ENCODE measurements around the gene RNF169.

- no peak for TF ChIP-seq CTCF (IDR thresholded peaks at IDR 0.05)
- TF ChIP-seq POLR2A (IDR thresholded peaks at IDR 0.05), result no peak
- no peak for TF ChIP-seq EP300 (IDR thresholded peaks at IDR 0.05)
Measured at GRCh38 chr11:74710281-74710938, 38.2 kb upstream of the RNF169 start.
